K562 (cell line): ENCODE data around the gene FILIP1L. TPM values are rescaled to one million over a fixed set of nuclear protein-coding genes. Genes with fewer than 3 reads are reported as not detected.

Source experiments
- CHD2 ChIP-seq: IDR thresholded peaks from 2 replicates; pipeline ENCODE4 v1.6.1; 2011; ENCODE audit warnings: low read depth, low read length
- CSDE1 ChIP-seq, 2 experiments: fragments of 450-650 bp; IDR thresholded peaks; 2 replicates each; pipeline ENCODE4 v1.6.1; 2016; ENCODE audit warnings: mild to moderate bottlenecking in 1 of 2
- EGR1 ChIP-seq: fragments of 450-650 bp; conservative IDR thresholded peaks from 2 replicates; pipeline ENCODE4 v1.6.1; 2017; ENCODE audit warnings: mild to moderate bottlenecking
- ELK3 ChIP-seq: fragments of 450-650 bp; formaldehyde crosslinking; IDR thresholded peaks from 2 replicates; pipeline ENCODE4 v1.4.0; 2020; ENCODE audit warnings: mild to moderate bottlenecking
- ETV1 ChIP-seq: fragments of 450-650 bp; conservative IDR thresholded peaks from 2 replicates; pipeline ENCODE4 v1.6.1; 2016; ENCODE audit warnings: missing genetic modification characterization, control low read depth, low read depth, missing compliant biosample characterization
- HSF4 ChIP-seq: fragments of 250-450 bp; sonication (Bioruptor Pico); IDR thresholded peaks from 2 replicates; pipeline ENCODE4 v2.1.2; 2022; ENCODE audit warnings: mild to moderate bottlenecking, moderate library complexity, borderline replicate concordance
- MAFK ChIP-seq: IDR thresholded peaks from 2 replicates; pipeline ENCODE4 v1.6.1; 2011; ENCODE audit warnings: low read length, improper control_type of control experiment
- NCOR1 ChIP-seq: fragments of 450-650 bp; IDR thresholded peaks from 2 replicates; pipeline ENCODE4 v1.6.1; 2016; ENCODE audit warnings: mild to moderate bottlenecking, moderate library complexity
- POLR2A ChIP-seq: fragments of 450-650 bp; conservative IDR thresholded peaks from 2 replicates; pipeline ENCODE4 v1.6.1; 2016
- RBM39 ChIP-seq: fragments of 200-400 bp; formaldehyde crosslinking; optimal IDR thresholded peaks from 2 replicates; pipeline ENCODE3; 2018; ENCODE audit warnings: low read depth, low read length
- RFX1 ChIP-seq: fragments of 450-650 bp; IDR thresholded peaks from 2 replicates; pipeline ENCODE4 v1.6.1; 2016; ENCODE audit warnings: mild to moderate bottlenecking, moderate library complexity
- RUNX1 ChIP-seq: sonication (generic); IDR thresholded peaks from 2 replicates; pipeline ENCODE4 v1.6.1; 2016; ENCODE audit warnings: antibody characterized with exemption, low read depth
- SETDB1 ChIP-seq: IDR thresholded peaks from one replicate; pipeline ENCODE4 v1.6.1; 2012; ENCODE audit warnings: low read length, control low read depth, inconsistent platforms
- SIN3B ChIP-seq: fragments of 450-650 bp; IDR thresholded peaks from 2 replicates; pipeline ENCODE4 v1.6.1; 2017; ENCODE audit warnings: low read depth, mild to moderate bottlenecking, moderate library complexity
- SMARCE1 ChIP-seq: fragments of 450-650 bp; IDR thresholded peaks from 2 replicates; pipeline ENCODE4 v1.7.1; 2016; ENCODE audit warnings: mild to moderate bottlenecking
- XRCC4 ChIP-seq: IDR thresholded peaks from one replicate; pipeline ENCODE4 v1.6.1; 2011; ENCODE audit not compliant: insufficient read depth, insufficient read length; ENCODE audit errors: extremely low read depth
- YY1 ChIP-seq, 3 experiments: IDR thresholded peaks; 2 replicates each; pipeline ENCODE4 v1.6.1; 2011; ENCODE audit warnings: low read length in 2 of 3, mild to moderate bottlenecking in 2 of 3, moderate library complexity in 2 of 3, borderline replicate concordance in 1 of 3, control low read depth in 1 of 3, low read depth in 1 of 3; ENCODE audit not compliant: insufficient read depth in 3 of 3, insufficient replicate concordance in 2 of 3, control insufficient read depth in 1 of 3, insufficient read length in 1 of 3; ENCODE audit errors: extremely low read depth in 1 of 3
- ZBED1 ChIP-seq: IDR thresholded peaks from 2 replicates; pipeline ENCODE4 v1.6.1; 2014
- ZC3H4 ChIP-seq: sonication (generic); formaldehyde crosslinking; IDR thresholded peaks from 2 replicates; pipeline ENCODE4 v1.9.0; 2021; ENCODE audit warnings: missing genetic modification reagents, borderline replicate concordance
- ZNF165 ChIP-seq: fragments of 250-450 bp; sonication (Bioruptor Pico); IDR thresholded peaks from 2 replicates; pipeline ENCODE4 v1.4.0; 2020; ENCODE audit warnings: borderline replicate concordance
- polyA plus RNA-seq, 8 experiments: library from polyadenylated mRNA; depleted of rRNA in 4 of 8; stranded (reverse) in 5 of 8; unstranded in 3 of 8; fragments of >200 nt; fragmentation: Nextera tagmentation in 2 of 8; fragmentation: Illumina TruSeq in 1 of 8; extraction: Ambion mirVana in 2 of 8; extraction: Trizol in 1 of 8; gene quantifications; 2 replicates each; pipeline versions ENCODE4 v1.2.1 to v1.2.3, GENCODE V29; 2011 to 2014; ENCODE audit warnings: inconsistent platforms in 1 of 8, missing spikeins in 1 of 8
- total RNA-seq, 7 experiments: library from RNA; depleted of rRNA in 6 of 7; stranded (reverse); fragments of >200 nt in 6 of 7; fragmentation: Illumina TruSeq in 2 of 7; extraction: Trizol in 2 of 7; gene quantifications; 2 replicates each; pipeline versions ENCODE4 v1.2.1 to v1.2.3, GENCODE V29; 2011 to 2021; ENCODE audit warnings: low replicate concordance in 1 of 7
- TF ChIP-seq, protein P1 (sequence below): fragments of 250-450 bp; sonication (Bioruptor Pico); IDR thresholded peaks from 2 replicates; pipeline ENCODE4 v1.8.0; 2022; ENCODE audit warnings: inconsistent platforms
- TF ChIP-seq, protein P2 (sequence below): fragments of 250-450 bp; sonication (Bioruptor Pico); IDR thresholded peaks from 2 replicates; pipeline ENCODE4 v1.8.0; 2021; ENCODE audit warnings: moderate library complexity, mild to moderate bottlenecking, inconsistent platforms

FILIP1L gene
- total and polyA plus RNA-seq, 9 of the 15 experiments (the other 6 are each of a cell fraction or from before 2014, with no cell fraction given): 0.50 to 2.1 (median 1.1) TPM

- TF ChIP-seq, protein P1, sequence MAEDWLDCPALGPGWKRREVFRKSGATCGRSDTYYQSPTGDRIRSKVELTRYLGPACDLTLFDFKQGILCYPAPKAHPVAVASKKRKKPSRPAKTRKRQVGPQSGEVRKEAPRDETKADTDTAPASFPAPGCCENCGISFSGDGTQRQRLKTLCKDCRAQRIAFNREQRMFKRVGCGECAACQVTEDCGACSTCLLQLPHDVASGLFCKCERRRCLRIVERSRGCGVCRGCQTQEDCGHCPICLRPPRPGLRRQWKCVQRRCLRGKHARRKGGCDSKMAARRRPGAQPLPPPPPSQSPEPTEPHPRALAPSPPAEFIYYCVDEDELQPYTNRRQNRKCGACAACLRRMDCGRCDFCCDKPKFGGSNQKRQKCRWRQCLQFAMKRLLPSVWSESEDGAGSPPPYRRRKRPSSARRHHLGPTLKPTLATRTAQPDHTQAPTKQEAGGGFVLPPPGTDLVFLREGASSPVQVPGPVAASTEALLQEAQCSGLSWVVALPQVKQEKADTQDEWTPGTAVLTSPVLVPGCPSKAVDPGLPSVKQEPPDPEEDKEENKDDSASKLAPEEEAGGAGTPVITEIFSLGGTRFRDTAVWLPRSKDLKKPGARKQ: no peak
- TF ChIP-seq CSDE1 (IDR thresholded peaks at IDR 0.05): no peak
- no peak for TF ChIP-seq SIN3B
- peak; percentile 98 for TF ChIP-seq SMARCE1
- TF ChIP-seq HSF4: no peak
- no peak for TF ChIP-seq RUNX1
- TF ChIP-seq, protein P2, sequence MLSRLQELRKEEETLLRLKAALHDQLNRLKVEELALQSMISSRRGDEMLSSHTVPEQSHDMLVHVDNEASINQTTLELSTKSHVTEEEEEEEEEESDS (CRISPR knock-in tag): no peak
- TF ChIP-seq YY1 (IDR thresholded peaks at IDR 0.05; ENCODE audit: borderline replicate concordance in 1 of 3, control insufficient read depth in 1 of 3, extremely low read depth in 1 of 3, insufficient read depth in 3 of 3, insufficient read length in 1 of 3, insufficient replicate concordance in 2 of 3, low read depth in 1 of 3, low read length in 2 of 3): no peak
- TF ChIP-seq XRCC4: no peak
- TF ChIP-seq MAFK: no peak
- TF ChIP-seq NCOR1: peak; percentile 50; the same call in 1 of the 2 replicates
- no peak for TF ChIP-seq RFX1
- TF ChIP-seq ZC3H4 (CRISPR knock-in tag): no peak
- no peak for TF ChIP-seq ZNF165 (CRISPR knock-in tag)
- no peak for TF ChIP-seq ZBED1
- no peak for TF ChIP-seq SETDB1
- no peak for TF ChIP-seq EGR1
- no peak for TF ChIP-seq CHD2
- no peak for TF ChIP-seq ETV1 (tag)
- no peak for TF ChIP-seq ELK3 (CRISPR knock-in tag)
- no peak for TF ChIP-seq RBM39
- TF ChIP-seq POLR2A: no peak
Observed at GRCh38 chr3:99825004-99825640, 289.2 kb downstream of the FILIP1L start (continued).
